Gastrocnemius medialis (tissue), 4 donors: ENCODE measurements around the gene RAPGEF1.

Experiments
- CTCF ChIP-seq, 5 experiments: fragments of 450-650 bp in 3 of 5; fragments of 200-600 bp in 2 of 5; sonication (generic) in 2 of 5; IDR thresholded peaks in 4 of 5; conservative IDR thresholded peaks in 1 of 5; 1 replicate in 4 of 5; 2 replicates in 1 of 5; pipeline ENCODE4 v1.5.1; 2016 to 2019; ENCODE audit warnings: antibody characterized with exemption in 5 of 5, mild to moderate bottlenecking in 3 of 5, moderate library complexity in 3 of 5
- POLR2A ChIP-seq, 2 donors: fragments of 450-650 bp; IDR thresholded peaks; one replicate each; pipeline ENCODE4 v1.6.1; 2017; ENCODE audit warnings: antibody characterized with exemption in 2 of 2, mild to moderate bottlenecking in 2 of 2, moderate library complexity in 2 of 2

- no peak for TF ChIP-seq CTCF (IDR thresholded peaks at IDR 0.05 in 4 of 5, conservative IDR thresholded peaks at IDR 0.05 in 1 of 5)
- no peak for TF ChIP-seq POLR2A (IDR thresholded peaks at IDR 0.05)
These were observed 72.3 kb downstream of the RAPGEF1 start for GRCh38 chr9:131667576-131667975.
